ENCODE results near the gene TCF23. TPM values are rescaled to one million over a fixed set of nuclear protein-coding genes. Genes with fewer than 3 reads are reported as not detected.

Gene TCF23
- total and polyA plus RNA-seq, 4 donors, result under 0.01 to 0.05 (median 0.02) TPM; not detected in 1

DNA sequence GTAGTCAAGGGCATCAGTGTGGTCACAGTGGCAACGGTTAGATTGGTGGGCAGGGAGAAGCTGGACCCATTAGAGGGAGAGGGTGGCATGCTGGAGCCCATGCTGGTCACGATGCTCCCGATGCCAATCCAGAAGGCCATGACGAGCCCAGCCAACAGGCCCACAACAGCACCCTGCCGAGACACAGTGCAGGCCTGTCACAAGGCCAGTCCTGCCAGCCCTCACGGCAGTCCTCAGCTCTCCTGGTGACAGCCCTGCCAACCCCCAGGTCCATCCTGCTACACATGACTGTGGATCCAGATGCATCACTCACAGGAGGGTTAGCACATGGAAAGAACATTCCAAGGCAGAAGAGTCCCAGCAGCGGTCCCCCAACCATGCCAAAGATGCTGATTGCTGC is 52.9 kb downstream of the TCF23 start:
- Histone ChIP-seq H3K4me1 (ENCODE audit: control insufficient read depth in 4 of 4, insufficient read depth in 4 of 4, low read length in 3 of 4) (no peaks in the 10 kb centered on the region), H3K36me3 (ENCODE audit: control insufficient read depth in 4 of 4, insufficient read depth in 3 of 4, low read depth in 1 of 4, low read length in 3 of 4) (peaks cover 3 to 64% (median 43%) of the 10 kb centered on the region in 4 donors), H3K27me3 (ENCODE audit: control insufficient read depth in 4 of 4, insufficient read depth in 4 of 4, low read length in 3 of 4) (no peaks in the 10 kb centered on the region), H3K27ac (ENCODE audit: low read depth in 1 of 2, low read length in 2 of 2) (no peak overlapping the region), H3K9ac (ENCODE audit: low read depth in 1 of 2, low read length in 2 of 2) (no peak overlapping the region), H3K4me3 (ENCODE audit: low read depth in 1 of 3, low read length in 3 of 3) (no peak overlapping the region), H3K9me3 (ENCODE audit: control insufficient read depth in 4 of 4, low read length in 3 of 4) (no peaks in the 10 kb centered on the region)
- 96% methylated on average over 7 of the region's 7 CpGs for WGBS
- TF ChIP-seq HNF4A (conservative IDR thresholded peaks at IDR 0.05), result no peak
- TF ChIP-seq SP1 (IDR thresholded peaks at IDR 0.05), result no peak
- no peak for TF ChIP-seq RAD21 (IDR thresholded peaks at IDR 0.05)
- TF ChIP-seq YY1 (IDR thresholded peaks at IDR 0.05), result no peak
- TF ChIP-seq, protein P1, sequence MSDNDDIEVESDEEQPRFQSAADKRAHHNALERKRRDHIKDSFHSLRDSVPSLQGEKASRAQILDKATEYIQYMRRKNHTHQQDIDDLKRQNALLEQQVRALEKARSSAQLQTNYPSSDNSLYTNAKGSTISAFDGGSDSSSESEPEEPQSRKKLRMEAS (IDR thresholded peaks at IDR 0.05), result no peak
- no peak for TF ChIP-seq EGR1 (IDR thresholded peaks at IDR 0.05; ENCODE audit: low read depth in 2 of 2)
- TF ChIP-seq HNF4G (IDR thresholded peaks at IDR 0.05), result no peak
- TF ChIP-seq, protein P2, sequence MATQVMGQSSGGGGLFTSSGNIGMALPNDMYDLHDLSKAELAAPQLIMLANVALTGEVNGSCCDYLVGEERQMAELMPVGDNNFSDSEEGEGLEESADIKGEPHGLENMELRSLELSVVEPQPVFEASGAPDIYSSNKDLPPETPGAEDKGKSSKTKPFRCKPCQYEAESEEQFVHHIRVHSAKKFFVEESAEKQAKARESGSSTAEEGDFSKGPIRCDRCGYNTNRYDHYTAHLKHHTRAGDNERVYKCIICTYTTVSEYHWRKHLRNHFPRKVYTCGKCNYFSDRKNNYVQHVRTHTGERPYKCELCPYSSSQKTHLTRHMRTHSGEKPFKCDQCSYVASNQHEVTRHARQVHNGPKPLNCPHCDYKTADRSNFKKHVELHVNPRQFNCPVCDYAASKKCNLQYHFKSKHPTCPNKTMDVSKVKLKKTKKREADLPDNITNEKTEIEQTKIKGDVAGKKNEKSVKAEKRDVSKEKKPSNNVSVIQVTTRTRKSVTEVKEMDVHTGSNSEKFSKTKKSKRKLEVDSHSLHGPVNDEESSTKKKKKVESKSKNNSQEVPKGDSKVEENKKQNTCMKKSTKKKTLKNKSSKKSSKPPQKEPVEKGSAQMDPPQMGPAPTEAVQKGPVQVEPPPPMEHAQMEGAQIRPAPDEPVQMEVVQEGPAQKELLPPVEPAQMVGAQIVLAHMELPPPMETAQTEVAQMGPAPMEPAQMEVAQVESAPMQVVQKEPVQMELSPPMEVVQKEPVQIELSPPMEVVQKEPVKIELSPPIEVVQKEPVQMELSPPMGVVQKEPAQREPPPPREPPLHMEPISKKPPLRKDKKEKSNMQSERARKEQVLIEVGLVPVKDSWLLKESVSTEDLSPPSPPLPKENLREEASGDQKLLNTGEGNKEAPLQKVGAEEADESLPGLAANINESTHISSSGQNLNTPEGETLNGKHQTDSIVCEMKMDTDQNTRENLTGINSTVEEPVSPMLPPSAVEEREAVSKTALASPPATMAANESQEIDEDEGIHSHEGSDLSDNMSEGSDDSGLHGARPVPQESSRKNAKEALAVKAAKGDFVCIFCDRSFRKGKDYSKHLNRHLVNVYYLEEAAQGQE (IDR thresholded peaks at IDR 0.05), result no peak
- TF ChIP-seq, protein P3, sequence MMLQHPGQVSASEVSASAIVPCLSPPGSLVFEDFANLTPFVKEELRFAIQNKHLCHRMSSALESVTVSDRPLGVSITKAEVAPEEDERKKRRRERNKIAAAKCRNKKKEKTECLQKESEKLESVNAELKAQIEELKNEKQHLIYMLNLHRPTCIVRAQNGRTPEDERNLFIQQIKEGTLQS (IDR thresholded peaks at IDR 0.05), result no peak
- no peak for TF ChIP-seq RXRA (IDR thresholded peaks at IDR 0.05)
- no peak for TF ChIP-seq FOXA2 (IDR thresholded peaks at IDR 0.05)
- TF ChIP-seq GABPA (IDR thresholded peaks at IDR 0.05 in 1 of 2, conservative IDR thresholded peaks at IDR 0.05 in 1 of 2), result no peak
- TF ChIP-seq, protein P4, sequence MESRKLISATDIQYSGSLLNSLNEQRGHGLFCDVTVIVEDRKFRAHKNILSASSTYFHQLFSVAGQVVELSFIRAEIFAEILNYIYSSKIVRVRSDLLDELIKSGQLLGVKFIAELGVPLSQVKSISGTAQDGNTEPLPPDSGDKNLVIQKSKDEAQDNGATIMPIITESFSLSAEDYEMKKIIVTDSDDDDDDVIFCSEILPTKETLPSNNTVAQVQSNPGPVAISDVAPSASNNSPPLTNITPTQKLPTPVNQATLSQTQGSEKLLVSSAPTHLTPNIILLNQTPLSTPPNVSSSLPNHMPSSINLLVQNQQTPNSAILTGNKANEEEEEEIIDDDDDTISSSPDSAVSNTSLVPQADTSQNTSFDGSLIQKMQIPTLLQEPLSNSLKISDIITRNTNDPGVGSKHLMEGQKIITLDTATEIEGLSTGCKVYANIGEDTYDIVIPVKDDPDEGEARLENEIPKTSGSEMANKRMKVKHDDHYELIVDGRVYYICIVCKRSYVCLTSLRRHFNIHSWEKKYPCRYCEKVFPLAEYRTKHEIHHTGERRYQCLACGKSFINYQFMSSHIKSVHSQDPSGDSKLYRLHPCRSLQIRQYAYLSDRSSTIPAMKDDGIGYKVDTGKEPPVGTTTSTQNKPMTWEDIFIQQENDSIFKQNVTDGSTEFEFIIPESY (IDR thresholded peaks at IDR 0.05), result no peak
- DNase-seq (ENCODE audit: low spot score), result no peak

DNA sequence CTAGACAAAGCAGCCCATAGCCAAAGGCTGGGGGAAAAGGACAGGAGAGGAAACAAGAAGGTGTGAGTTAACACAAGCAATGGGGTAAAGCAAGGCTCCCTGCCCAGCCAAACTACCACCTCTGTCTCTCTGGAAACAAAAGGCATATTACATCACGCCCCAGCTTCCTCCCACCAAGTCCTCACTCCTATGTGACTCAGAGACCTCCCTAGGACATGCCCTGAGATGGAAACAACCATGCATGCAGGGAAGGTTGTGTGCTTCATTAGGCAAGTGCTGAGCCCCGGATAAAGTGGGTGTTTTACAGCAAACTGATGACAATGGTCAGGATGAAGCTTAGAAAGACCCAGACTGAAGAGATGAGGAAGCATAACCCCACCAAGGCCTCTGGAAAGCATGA is 54.0 kb downstream of the TCF23 start:
- H3K4me1 ChIP-seq (ENCODE audit: control insufficient read depth in 4 of 4, insufficient read depth in 4 of 4, low read length in 3 of 4), result no peaks in the 10 kb centered on the region
- TF ChIP-seq RAD21 (IDR thresholded peaks at IDR 0.05), result no peak
- TF ChIP-seq FOXA1 (IDR thresholded peaks at IDR 0.05), result no peak
- TF ChIP-seq, protein P5, sequence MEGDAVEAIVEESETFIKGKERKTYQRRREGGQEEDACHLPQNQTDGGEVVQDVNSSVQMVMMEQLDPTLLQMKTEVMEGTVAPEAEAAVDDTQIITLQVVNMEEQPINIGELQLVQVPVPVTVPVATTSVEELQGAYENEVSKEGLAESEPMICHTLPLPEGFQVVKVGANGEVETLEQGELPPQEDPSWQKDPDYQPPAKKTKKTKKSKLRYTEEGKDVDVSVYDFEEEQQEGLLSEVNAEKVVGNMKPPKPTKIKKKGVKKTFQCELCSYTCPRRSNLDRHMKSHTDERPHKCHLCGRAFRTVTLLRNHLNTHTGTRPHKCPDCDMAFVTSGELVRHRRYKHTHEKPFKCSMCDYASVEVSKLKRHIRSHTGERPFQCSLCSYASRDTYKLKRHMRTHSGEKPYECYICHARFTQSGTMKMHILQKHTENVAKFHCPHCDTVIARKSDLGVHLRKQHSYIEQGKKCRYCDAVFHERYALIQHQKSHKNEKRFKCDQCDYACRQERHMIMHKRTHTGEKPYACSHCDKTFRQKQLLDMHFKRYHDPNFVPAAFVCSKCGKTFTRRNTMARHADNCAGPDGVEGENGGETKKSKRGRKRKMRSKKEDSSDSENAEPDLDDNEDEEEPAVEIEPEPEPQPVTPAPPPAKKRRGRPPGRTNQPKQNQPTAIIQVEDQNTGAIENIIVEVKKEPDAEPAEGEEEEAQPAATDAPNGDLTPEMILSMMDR (IDR thresholded peaks at IDR 0.05; ENCODE audit: low read depth, low read length, missing input control), result no peak
- TF ChIP-seq GABPA (IDR thresholded peaks at IDR 0.05 in 1 of 2, conservative IDR thresholded peaks at IDR 0.05 in 1 of 2), result no peak
- no peak for TF ChIP-seq HNF4A (conservative IDR thresholded peaks at IDR 0.05)
- TF ChIP-seq, protein P3 (IDR thresholded peaks at IDR 0.05), result no peak
- TF ChIP-seq SP1 (IDR thresholded peaks at IDR 0.05), result no peak
- TF ChIP-seq FOXA2 (IDR thresholded peaks at IDR 0.05), result no peak
- TF ChIP-seq RXRA (IDR thresholded peaks at IDR 0.05), result no peak
- TF ChIP-seq EGR1 (IDR thresholded peaks at IDR 0.05; ENCODE audit: low read depth in 2 of 2), result no peak
- TF ChIP-seq TAF1 (conservative IDR thresholded peaks at IDR 0.05), result no peak
- H3K9me3 ChIP-seq (ENCODE audit: control insufficient read depth in 4 of 4, low read length in 3 of 4), result no peaks in the 10 kb centered on the region
- no peak overlapping the region for H3K9ac ChIP-seq (ENCODE audit: low read depth in 1 of 2, low read length in 2 of 2)
- H3K27ac ChIP-seq (ENCODE audit: low read depth in 1 of 2, low read length in 2 of 2), result no peak overlapping the region
- 92% methylated on average over 2 of the region's 2 CpGs for WGBS
- H3K27me3 ChIP-seq (ENCODE audit: control insufficient read depth in 4 of 4, insufficient read depth in 4 of 4, low read length in 3 of 4), result no peaks in the 10 kb centered on the region
- DNase-seq (ENCODE audit: low spot score), result no peak
- H3K36me3 ChIP-seq (ENCODE audit: control insufficient read depth in 4 of 4, insufficient read depth in 3 of 4, low read depth in 1 of 4, low read length in 3 of 4), result peaks cover 5 to 75% (median 50%) of the 10 kb centered on the region in 4 donors
- H3K4me3 ChIP-seq (ENCODE audit: low read depth in 1 of 3, low read length in 3 of 3), result no peak overlapping the region

Data from liver (tissue), 9 donors.